Adipocyte (in vitro differentiated cells): Measurements from ENCODE around the gene NPIPA1.
"Not testable (repeated sequence)": the region's sequence is repeated elsewhere in the genome, so short reads cannot be mapped to it uniquely, and the experiment has no call there.

Source experiments
- DNase-seq: peaks from one replicate; pipeline ENCODE4 v3.0.0-alpha.2; 2015; ENCODE audit warnings: low read depth
- H3K27me3 ChIP-seq: replicated peaks from 2 replicates; pipeline ENCODE4 v1.7.0; 2013; ENCODE audit warnings: mild to moderate bottlenecking, low read length, moderate library complexity; ENCODE audit not compliant: control insufficient read depth, insufficient read depth
- H3K36me3 ChIP-seq: 2 replicates; pipeline ENCODE4 v1.7.0; 2013; ENCODE audit warnings: low read length, mild to moderate bottlenecking, moderate library complexity; ENCODE audit not compliant: control insufficient read depth, insufficient read depth, severe bottlenecking
- H3K4me1 ChIP-seq: 2 replicates; pipeline ENCODE4 v1.7.0; 2013; ENCODE audit warnings: mild to moderate bottlenecking, low read length, moderate library complexity; ENCODE audit not compliant: control insufficient read depth, insufficient read depth
- H3K4me3 ChIP-seq: 2 replicates; pipeline ENCODE4 v1.7.0; 2013; ENCODE audit warnings: mild to moderate bottlenecking, low read length, moderate library complexity
- H3K9ac ChIP-seq: 2 replicates; pipeline ENCODE4 v1.7.0; 2013; ENCODE audit warnings: mild to moderate bottlenecking, low read length, moderate library complexity
- H3K9me3 ChIP-seq: 2 replicates; pipeline ENCODE4 v1.7.0; 2013; ENCODE audit warnings: mild to moderate bottlenecking, low read length, moderate library complexity; ENCODE audit not compliant: control insufficient read depth

NPIPA1 gene

GRCh38 chr16:14969795-14970194 lies 32.6 kb downstream of the NPIPA1 start:
- not testable (repeated sequence) for H3K4me1 ChIP-seq, DNase-seq, H3K27me3 ChIP-seq, H3K4me3 ChIP-seq, H3K9me3 ChIP-seq, H3K36me3 ChIP-seq, H3K9ac ChIP-seq

DNA sequence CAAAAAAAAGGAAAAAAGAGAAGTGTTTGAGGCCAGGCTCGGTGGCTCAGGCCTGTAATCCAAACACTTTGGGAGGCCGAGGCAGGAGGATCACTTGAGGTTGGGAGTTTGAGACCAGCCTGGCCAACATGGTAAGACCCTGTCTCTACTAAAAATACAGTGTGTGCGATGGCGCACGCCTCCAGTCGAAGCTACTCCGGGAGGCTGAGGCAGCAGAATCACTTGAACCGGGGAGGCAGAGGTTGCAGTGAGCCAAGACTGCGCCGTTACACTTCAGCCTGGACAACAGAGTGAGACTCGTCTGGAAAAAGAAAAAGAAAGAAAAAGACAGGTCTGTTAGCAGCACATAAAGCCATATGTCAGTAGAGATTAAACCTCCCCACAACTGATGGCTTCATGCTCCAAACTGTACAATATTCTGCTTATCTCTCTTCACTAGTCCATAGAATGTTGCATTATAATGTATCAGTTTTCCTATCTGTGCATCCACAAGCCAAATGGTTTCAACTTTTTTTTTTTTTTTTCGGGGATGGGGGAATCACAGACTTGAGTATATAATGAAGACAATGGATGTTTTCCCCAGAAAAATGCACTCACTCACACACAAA lies 34.5 kb downstream of the NPIPA1 start:
- not testable (repeated sequence) for H3K9ac ChIP-seq, H3K4me3 ChIP-seq, H3K9me3 ChIP-seq, H3K36me3 ChIP-seq, H3K27me3 ChIP-seq, H3K4me1 ChIP-seq, DNase-seq

DNA sequence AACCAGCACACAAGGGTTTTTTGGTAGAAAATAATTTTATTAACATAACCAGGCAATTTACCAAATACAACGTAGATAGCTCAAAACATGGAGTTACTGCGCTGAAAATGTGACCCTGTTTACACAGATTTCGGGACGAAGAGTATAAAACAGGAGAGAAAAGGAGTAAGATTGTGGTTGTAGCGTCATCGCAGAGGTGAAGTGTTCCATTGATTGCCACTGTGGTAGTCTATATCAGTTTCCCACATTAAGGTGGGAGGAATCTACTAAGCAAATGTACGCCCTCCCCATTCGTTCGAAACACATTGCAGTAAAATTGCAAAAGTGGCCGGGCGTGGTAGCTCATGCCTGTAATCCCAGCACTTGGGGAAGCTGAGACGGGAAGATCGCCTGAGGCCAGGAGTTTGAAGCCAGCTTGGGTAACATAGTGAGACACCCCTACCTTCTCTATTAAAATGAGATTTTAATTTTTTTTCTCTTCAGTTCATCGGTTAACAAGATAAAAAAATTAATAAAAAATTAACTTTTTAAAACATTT lies 36.6 kb downstream of the NPIPA1 start:
- not testable (repeated sequence) for H3K36me3 ChIP-seq, DNase-seq, H3K27me3 ChIP-seq, H3K9me3 ChIP-seq
- Histone ChIP-seq H3K4me3 (peak overlapping the region; percentile 87), H3K4me1 (peaks cover 18% of the 10 kb centered on the region), H3K9ac (peak overlapping the region; percentile 97)

DNA sequence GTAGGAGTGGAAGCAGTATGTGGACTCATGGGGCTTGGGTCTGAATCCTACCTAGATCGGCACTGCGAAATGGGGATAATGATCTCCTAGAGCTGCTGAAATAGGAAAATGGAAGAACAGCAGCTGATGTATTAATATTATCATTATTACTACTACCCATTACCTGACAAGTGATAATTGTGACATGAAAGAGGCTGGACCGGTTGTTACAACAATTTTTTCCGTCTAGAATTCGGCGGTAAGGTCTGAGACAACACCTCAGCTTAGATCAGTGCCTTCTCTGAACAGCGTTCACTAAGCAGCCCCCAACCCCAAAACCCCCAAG lies 37.0 kb downstream of the NPIPA1 start:
- H3K36me3 ChIP-seq, H3K27me3 ChIP-seq, H3K9me3 ChIP-seq: not testable (repeated sequence)
- Histone ChIP-seq H3K9ac (peak overlapping the region; percentile 97), H3K4me1 (peaks cover 18% of the 10 kb centered on the region), H3K4me3 (peak overlapping the region; percentile 87)
- peak; percentile 78 for DNase-seq

GRCh38 chr16:14974656-14975417 lies 37.6 kb downstream of the NPIPA1 start, which contains the start of gene PDXDC1:
Gene PDXDC1 (plus strand): TSS chr16:14975026. CDS start chr16:14975200, 174 bp downstream.
- Histone ChIP-seq H3K4me1 (peaks cover 18% of the 10 kb centered on the region), H3K9ac (peak within 1 kb of the TSS; percentile 97), H3K4me3 (peak within 1 kb of the TSS; percentile 87)
- not testable (repeated sequence) for H3K27me3 ChIP-seq, H3K9me3 ChIP-seq, H3K36me3 ChIP-seq
- DNase-seq: peak; percentile 98

- Histone ChIP-seq H3K4me3 (peak overlapping the region; percentile 87), H3K4me1 (peaks cover 18% of the 10 kb centered on the region), H3K9ac (peak overlapping the region; percentile 97)
- peak; percentile 58 for DNase-seq
- not testable (repeated sequence) for H3K36me3 ChIP-seq, H3K9me3 ChIP-seq, H3K27me3 ChIP-seq
Measured at GRCh38 chr16:14975418-14976194, 38.4 kb downstream of the NPIPA1 start.

GRCh38 chr16:14976971-14977736 lies 39.9 kb downstream of the NPIPA1 start:
- not testable (repeated sequence) for H3K27me3 ChIP-seq, H3K9ac ChIP-seq, H3K9me3 ChIP-seq, H3K36me3 ChIP-seq
- peak overlapping the region; percentile 87 for H3K4me3 ChIP-seq
- peaks cover 20% of the 10 kb centered on the region for H3K4me1 ChIP-seq
- peak; percentile 46 for DNase-seq

GRCh38 chr16:14978281-14978680 lies 41.0 kb downstream of the NPIPA1 start:
- H3K27me3 ChIP-seq, H3K9me3 ChIP-seq: not testable (repeated sequence)

DNA sequence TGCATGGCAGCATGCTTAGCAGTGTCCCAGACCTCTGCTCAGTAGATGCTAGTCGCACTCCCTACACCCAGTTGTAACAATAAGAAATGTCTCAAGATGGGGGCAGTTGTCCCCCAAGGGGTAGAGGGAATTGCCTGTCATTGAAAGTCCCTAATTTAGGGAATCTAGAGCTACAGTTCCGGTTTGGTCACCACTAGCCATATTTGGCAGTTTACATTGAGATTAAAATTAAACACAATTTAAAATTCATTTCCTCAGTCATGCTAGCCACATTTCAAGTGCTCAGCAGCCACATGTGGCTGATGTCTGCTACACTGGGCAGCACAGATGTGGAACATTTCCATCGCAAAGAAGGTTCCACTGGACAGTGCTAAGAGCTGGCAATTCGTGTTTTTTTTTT lies 41.7 kb downstream of the NPIPA1 start:
- H3K4me3 ChIP-seq, H3K27me3 ChIP-seq, H3K36me3 ChIP-seq, H3K9me3 ChIP-seq, DNase-seq, H3K9ac ChIP-seq: not testable (repeated sequence)
- H3K4me1 ChIP-seq: peaks cover 28% of the 10 kb centered on the region

More at GRCh38 chr16:14978281-14978680, 41.0 kb downstream of the NPIPA1 start:
- DNase-seq, H3K4me3 ChIP-seq, H3K36me3 ChIP-seq, H3K9ac ChIP-seq: not testable (repeated sequence)
- peaks cover 28% of the 10 kb centered on the region for H3K4me1 ChIP-seq

DNA sequence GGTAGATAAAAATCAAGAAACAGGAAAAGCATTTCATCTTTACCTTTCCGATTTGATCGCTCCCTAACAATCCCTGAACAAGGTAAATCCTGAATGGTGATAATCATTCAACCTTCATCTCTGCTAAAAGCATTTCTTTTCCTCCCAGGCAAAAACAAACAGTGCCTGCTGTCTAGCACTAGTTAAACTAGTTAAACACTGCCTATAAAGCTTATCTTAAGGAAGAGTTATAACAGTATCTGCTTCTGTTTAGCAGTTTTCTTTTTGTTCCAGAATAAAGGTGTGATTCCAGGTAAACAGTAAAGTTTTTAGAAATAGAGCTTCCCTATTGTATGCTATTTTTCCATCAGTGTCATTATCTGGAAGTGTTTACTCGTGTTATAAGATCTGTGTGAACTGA lies 44.0 kb downstream of the NPIPA1 start:
- H3K4me3 ChIP-seq, H3K9ac ChIP-seq, H3K36me3 ChIP-seq, H3K27me3 ChIP-seq, DNase-seq, H3K9me3 ChIP-seq: not testable (repeated sequence)
- H3K4me1 ChIP-seq: peaks cover 22% of the 10 kb centered on the region

DNA sequence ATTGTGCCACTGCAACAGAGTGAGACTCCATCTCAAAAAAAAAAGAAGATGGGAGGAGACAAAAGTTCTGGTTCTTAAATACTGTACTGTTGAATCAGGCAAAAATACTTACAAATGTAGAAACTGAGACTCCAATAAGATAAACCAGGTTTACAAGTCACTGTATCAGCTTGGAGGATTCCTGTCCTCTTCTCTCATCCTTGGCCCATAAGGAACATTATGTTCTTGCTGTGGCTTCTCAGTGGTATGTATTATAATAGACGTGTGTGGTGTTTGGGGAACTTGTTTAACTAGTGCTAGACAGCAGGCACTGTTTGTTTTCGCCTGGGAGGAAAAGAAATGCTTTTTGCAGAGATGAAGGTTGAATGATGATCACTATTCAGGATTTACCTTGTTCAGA lies 45.3 kb downstream of the NPIPA1 start:
- not testable (repeated sequence) for H3K4me1 ChIP-seq, H3K36me3 ChIP-seq, H3K27me3 ChIP-seq, H3K9me3 ChIP-seq
- DNase-seq: peak; percentile 63
- peak overlapping the region; percentile 19 for H3K4me3 ChIP-seq
- H3K9ac ChIP-seq: peak overlapping the region; percentile 41
